NCI-H82 treated with DMSO at 0.1 percent for 48 hours (cell line): ENCODE data around the gene MATN4.

Experiments used
- DNase-seq: peaks from one replicate; lab custom pipeline; 2025; ENCODE audit not compliant: unreplicated experiment; lab: John Stamatoyannopoulos, UW

Gene MATN4

DNA sequence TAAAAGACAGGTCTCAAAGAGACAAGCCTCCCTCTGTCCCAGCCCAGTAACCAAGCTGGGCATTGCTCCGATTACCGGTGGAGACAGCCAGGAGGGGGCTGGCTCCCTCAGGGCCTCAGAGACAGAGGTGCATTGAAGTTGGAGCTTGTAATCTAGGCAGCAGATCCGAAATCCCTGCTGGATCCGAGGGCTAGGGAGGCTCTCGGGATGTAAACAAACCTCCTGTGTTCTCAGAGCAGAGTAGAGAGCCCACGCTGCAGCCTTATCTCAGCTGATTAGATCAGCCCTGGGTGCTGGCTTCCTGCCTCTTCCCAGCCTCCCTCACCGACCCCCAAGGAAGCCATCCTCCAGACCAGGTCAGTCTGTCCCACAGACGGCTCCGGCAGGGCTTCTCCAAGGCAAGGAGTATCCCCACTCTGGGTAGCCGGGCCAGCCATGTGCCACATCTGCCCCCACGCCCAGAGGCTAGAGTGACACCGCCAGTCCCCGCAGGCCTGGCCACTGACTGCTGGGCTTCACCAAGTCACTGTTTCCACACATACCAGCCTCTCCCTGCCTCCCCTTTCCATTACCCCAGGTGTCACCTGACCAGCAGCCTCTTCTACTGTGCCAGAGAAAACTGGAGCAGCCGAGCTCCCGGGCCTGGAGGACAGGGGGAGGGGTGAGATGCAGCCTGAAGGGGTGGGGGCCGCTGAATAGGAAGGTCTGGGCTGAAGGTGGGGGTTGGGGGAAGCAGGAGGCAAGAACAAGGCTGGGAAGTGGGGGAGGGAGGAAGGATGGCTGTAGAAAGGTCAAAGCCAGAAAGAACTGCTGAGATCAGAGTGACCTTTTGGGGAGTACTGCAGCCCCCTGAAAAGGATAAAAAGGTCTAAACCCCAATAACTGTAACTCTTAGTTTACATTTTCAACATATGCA is 34.1 kb upstream of the MATN4 start:
- DNase-seq, result peak; percentile 61

DNA sequence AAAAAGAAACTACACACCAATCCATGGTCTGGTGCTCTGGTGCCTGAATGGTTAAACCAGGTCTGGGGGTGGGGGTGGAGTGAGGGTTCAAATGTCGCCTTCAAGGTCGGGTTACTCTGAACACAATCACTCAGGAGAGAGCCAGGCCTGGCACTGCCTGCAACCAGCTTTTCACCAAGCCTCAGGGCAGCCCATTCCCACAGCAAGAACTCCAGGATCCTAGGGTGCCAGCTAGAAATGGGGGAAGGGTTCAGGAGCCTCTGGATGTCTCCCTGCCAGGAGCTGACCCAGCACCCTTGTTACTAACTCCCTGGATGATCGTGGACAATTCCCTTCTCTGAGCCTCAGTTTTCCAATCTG is 33.5 kb upstream of the MATN4 start:
- no peak for DNase-seq

DNA sequence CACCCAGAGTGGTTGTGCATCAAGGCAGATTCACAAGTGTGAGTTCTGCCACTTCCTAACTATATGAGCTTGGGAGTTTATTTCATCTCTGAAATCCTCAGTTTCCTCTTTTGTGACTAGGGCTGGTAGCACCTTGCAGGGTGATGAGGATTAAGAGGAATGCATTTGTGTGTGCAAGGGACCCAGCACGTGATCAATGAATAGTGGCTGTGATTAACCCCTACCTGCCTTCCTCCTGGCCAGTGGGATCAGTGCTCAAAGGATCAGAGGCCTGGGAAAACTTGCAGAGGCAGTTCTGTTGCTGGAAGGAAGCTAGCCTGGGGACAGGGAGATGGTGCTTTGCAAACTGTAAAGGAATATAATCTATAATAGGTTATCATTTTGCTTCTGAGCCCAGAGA is 32.9 kb upstream of the MATN4 start:
- no peak for DNase-seq

DNA sequence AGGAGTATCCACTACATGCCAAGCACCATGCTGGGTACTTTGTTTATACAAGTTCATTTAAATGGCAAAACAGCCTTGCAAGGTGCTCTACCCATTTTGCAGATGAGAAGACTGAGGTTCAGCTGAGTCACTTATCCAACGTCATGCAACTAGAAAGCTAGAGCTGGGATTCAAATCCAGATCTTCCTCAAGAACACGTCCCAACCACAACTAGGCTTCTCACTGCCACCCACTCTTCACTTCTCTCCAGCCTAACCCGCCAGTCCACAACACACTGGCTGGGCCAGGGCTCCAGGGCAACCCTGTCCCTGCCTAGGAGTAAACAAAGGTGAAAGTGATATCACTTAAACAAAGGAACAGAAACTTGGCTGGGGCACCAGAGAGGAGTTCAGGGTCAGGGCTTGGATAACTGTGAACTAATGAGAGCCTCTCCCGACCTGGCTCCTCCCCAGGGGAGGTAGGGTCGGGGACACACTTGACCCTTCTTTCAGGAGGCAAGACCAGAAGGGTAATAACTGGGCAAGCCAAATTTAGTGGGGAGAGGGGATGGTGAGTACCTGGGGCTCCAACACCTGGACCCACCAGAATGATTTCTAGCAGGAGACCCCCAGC is 32.2 kb upstream of the MATN4 start:
- DNase-seq, result no peak

DNA sequence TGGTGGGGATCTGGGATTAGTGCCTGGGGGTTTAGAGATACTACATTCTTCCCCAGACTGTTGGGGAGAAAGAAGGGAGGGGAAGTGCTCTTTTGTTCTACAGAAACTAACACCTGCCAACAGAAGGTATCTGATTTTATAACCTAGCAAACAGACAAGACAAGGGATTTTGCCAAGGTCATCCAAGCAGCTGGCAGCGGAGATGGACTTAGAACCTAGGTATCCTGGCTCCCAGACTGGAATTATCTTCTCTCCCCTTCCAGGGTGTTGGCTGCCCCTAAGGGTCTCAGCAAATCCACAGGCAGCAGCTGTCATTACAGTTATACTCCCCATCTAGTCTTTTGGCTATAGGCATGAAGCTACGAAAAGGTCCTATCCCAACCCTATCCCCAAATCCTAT is 31.7 kb upstream of the MATN4 start:
- DNase-seq, result no peak

DNA sequence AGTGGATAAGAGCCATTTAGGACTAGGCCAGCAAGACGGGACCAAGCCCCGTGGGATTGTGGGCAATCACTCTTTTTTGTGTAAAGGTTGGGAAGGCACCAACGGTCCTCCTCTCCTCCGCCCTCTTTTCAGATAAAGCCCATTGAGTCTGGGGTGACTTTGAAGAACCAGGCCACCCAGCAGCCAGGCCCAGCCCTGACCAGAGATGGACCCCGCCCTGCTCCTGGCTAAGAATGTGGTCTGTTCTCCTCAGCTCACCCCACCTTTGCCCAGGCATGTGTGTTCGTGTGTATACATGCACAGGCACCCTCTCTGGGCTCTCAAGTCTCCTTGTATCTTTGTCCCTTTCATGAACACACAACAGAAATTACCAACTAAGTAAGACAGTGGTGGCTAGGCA is 31.0 kb upstream of the MATN4 start:
- DNase-seq, result no peak

DNA sequence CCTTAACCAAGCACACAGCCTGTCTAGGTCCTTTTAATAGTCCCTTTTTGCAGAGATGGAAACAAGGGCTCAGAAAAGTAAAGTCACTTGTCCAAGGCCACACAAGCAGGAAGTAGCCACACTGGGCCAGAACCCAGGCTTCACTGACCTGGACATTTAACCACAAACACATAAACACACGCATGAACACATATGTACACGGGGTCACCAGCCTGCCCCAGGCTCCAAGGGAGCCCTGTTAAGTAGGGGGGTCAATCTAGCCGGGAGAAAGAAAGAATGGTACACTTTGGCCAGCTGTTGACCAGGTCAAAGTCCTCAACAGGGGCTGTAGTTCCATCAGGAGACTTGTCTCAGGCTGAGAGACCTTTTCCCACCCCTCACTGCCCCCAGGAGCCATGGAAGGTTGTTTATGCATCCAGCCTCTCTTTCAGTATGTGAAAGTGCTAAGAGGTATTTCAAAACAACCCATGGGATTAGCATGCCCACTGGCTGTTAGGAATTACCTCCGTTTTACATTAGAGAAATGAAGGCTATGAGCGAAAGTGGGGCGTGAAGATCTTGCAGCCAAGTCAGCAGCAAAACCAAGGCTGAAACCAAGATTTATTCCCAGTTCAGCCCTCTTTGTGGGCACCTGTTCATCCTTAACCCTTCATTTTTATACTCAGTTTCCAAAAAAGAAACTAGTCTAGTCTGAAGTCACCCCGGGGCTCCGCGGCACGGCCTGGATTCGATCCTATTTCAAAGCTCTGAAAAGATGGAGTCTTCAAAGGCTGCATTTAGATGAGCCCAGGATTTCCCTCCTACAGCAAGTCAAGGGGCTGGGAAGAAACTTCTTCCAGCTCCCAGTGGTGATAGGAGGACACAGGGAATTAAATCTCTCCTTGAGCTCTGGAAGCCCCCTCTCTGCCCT is 30.3 kb upstream of the MATN4 start:
- DNase-seq, result no peak

DNA sequence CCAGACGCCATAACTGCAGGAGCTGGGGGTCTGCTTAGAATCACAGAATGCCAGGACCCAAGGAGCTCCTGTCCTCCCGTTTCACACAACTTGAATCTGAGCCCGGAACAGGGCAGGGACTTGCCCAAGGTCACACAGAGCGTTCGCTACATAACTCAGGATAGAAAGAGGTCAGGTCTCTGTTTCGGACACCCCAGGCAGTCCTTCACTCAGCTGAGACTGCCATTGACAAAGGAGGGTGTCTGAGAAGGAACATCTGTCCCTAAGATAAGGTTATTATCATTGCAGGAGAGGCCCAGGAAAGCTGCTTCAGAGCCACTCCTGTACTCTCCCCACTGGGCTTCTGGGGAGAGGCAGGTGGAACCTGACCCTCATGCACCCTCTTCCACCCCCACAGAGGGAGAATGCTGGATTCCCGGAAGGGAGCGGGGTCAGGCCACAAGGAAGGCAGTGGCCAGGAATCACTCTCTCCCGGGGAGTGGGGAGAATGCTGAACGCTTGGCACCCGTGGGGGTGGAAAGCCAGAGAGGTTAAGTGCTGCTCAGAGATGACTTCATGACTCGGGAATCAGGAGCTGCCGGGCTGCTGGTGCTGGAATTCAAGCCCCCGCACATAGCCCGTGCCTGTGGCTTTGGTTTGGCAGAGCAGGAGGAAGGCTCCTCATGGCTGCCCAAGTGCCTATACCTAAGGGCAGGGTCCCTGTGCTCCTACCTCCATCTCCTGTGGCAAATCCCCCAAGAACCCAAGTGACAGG is 29.4 kb upstream of the MATN4 start:
- no peak for DNase-seq

DNA sequence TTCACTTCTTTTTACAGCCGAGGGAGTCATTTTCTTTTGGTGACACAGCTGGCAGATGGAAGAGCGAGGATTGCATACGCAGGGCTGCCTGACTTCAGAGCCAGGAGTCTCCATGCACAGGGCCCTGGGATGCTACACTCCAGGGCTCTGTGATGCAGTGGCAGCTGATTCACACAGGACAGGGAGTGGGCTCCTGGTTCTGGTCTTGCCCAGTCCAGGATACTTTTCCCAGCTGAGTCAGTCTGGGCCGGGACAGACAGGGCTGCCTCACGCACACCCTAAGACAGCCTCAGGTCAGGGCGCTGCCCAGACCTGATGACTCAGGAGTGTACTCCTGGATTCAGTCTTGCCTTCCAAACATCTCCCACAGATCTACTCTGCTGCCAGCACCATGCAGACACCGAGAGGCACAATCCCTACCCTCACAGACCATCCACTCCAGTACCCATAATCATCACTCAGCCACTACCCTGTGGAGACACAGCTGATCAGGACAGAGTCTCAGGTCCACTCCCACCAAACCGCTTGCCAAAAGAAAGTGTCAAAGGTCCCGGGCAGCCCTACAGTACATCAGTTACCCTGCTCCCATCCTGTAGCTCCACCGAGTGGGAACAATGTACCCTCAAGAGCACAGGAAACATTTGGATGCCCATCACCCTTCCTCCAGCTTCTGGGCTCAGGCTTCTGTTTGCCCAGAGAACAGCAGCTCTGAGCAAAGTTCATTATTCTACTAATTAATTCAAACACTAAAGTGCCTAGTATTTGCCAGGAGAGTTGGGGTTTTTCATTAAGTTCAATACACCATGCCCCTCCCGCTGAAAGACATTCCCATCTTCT is 28.6 kb upstream of the MATN4 start:
- no peak for DNase-seq

DNA sequence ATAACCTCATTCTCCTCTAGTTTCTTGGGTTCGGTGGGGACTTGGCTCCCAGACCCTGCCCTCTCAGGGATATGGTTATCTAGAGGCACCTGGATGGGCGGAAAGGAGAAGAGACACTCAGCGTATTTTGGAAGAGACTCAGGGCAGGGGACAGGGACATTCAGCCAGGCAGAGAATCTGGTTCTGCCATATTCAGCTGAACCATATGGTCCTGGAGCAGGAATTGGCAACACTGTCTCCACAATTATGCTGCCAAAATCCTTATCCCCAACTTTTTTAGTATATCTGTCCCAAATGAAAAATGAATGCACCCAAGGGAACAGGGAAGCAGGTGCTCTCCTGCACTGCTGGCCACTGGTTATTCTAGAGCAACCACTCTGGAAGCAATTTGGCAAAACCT is 22.4 kb upstream of the MATN4 start:
- no peak for DNase-seq

DNA sequence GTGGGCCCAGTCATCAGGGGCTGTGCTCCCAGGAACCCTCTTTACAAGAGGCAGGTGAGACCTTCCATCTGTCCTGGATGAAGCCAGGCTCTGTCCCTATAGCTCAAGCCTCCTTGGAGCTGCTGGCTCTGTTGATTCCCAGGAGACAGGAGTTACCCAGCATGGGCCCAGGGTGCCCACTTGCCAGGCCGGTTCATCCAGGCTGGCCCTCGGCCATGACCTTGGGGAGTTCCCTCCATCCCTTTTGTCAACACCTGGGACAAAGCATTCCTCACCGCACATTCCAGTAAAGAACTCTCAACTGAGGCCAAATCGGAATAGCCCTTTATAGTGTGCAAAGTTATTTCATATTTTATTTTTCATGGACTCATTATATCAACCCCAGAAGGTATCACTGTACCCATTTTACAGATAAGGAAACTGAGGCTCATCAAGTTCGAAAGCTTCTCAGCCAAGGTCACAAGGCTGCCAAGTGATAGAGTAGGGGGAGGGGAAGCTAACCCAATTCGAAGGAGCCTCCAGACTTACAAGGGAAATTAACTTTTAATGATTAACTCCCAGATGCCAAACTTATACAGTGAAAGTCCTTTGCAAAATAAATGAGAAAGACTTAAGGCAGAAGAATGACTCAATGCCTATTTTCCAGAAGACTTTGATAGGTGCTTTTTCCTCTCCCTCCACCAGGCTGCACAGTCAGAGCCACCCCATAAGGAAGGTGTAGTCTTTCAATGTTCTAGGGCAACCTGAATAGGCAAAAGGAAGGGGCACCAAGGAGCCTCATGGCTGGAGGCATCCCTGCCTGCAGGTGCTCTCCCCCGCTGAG is 21.6 kb upstream of the MATN4 start:
- DNase-seq, result no peak

DNA sequence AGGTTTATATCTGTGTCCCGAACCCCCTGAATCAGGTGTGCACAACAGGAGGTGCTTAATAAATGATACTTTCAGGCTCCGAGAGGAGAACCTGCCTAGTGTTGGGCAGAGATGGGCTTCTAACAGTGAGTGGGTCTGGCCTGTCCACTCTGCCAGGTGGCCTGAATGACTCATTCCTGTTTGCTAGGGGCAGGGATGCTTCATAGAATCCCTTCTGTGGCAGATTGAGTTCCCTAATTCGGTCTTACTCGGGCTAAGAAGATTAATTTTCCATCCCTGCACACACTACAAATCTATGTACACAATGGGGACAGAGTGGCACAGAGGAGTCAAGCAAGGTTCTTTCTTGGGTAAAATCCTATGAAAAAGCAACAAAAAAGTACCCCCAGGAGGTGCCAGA is 20.4 kb upstream of the MATN4 start:
- peak; percentile 95 for DNase-seq

DNA sequence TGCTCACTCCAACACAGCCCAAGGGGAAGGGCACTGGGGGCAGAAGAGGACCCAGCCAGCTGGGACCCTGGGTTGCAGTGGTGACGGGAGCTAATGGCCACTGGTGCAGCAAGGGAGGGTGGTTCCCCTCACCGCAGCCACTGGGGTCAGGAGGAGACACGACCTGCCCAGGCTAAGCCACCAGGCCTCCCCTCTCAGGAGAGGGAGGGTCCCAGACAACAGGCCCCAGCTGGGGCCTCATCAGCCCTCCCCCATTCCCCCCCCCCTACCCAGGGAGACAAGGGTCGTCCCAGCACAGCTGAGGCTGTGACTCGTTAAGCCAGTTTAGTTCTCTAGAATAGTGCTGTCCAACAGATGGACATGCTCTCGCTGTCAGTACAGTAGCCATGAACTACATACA is 17.3 kb upstream of the MATN4 start:
- no peak for DNase-seq

DNA sequence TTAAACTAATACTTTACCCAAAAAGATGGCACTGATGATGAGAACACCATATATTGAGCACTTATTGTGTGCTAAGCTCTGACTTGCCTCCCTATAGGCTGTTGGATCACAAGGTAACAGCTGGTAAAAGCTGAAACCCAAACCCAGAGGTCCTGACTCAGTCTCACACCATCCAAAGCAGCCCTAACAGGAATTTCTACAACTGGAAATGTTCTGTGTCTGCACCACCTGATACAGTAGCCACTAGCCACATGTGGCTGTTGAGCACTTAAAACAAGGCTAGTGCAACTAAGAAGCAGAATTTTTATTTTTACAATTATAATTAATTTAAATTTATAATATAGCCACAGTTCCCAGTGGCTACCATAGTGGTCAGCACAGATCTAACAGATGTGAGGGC is 15.6 kb upstream of the MATN4 start:
- DNase-seq, result no peak

DNA sequence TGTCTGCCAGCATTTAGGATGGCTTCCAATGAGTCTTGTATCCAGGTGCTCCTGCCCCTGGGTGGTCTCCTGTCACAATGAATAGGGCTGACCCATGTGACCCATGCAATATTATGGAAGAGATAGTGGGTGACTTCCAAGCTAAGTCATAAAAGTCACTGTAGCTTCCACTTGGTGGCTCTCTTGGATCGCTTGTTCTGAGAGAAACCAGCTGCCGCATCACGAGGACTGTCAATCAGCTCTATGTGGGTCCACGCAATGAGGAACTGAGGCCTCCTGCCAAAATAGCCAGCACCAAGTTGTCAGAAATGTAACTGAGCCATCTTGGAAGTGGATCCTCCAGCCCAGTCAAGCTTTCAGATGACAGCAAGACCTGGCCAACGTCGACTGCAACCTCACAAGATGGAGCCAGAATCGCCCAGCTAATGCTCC is 14.9 kb upstream of the MATN4 start:
- DNase-seq, result peak; percentile 28

DNA sequence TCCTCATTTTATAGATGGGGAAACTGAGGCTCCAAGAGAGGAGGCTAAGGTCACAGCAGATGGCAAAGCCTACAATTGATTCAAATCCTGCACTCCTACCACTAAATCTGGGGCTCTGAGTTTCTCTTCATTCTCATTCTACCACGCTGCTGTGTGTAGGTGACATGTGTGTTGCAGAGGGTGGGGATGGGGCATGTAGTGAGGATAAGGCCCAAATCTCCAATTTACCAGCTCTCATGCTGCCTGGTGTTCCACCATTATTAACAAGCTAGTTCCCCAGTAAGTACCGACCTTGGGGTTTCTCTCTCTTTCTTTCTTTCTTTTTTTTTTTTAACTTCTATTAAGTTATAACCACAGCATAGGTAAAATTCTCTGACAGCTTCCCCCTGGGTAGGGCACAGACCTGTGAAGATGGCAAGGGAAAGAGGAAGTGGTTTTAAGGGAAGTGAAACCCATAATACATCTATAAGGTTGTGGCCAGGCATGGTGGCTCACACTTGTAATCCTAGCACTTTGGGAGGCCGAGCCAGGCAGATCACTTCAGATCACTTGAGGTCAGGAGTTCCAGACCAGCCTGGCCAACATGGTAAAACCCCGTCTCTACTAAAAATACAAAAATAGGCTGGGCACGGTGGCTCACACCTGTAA is 13.0 kb upstream of the MATN4 start:
- DNase-seq, result no peak

DNA sequence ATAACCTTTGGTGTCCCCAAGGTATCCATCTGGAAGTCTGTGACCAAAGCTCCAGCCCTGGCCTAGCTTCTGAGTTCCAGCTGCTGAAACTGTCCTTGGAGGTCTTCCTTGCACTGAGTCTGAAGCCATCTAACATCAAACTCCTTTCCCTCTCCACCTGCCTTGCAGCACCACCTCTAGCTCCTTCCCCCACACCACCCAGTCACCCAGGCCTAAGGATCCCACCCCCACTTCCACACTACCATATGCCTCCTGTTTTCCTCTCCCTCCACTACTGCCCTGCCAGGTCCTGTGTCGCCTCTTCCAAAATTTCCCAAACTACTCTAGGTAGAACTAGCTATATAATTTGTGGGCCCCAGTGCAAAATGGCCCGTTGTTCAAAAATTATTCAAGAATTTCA is 10.8 kb upstream of the MATN4 start:
- no peak for DNase-seq

DNA sequence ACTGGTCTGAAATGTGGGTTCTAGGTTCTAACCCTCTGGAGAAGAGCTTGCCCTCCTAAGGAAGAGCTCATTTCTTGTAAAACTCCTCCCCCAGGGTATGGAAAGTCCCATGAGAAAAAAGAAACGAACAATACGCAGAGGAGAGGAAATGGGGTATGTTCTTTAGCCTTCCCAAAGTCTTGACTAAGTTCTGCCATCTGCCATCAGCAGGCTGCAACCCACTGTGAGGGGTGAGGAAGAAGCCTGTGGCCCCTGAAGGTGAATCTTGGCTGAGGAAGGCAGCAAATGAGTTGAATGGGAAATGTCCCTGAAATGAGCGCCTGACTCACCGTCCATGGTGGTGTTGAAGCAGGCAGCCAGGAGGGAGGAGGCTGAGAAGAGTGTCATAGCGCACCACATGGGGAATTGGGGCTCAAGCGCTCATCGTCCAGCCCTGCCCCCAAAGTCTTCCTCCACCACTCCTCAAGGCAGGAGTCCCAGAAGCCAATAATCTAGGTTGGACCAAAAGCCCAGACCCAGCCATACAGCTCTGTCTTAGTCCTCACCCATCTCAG is 10.4 kb upstream of the MATN4 start:
- DNase-seq, result no peak
